Ishikawa (cell line): Measurements from ENCODE around the gene TMPRSS4.

Source experiments
- CEBPB ChIP-seq: IDR thresholded peaks from 2 replicates; pipeline ENCODE4 v1.6.1; 2012
- CREB1 ChIP-seq: IDR thresholded peaks from 2 replicates; pipeline ENCODE4 v1.6.1; 2012; ENCODE audit warnings: low read depth
- EGR1 ChIP-seq: IDR thresholded peaks from 2 replicates; pipeline ENCODE4 v1.6.1; 2012
- EP300 ChIP-seq: IDR thresholded peaks from 2 replicates; pipeline ENCODE4 v1.6.1; 2012; ENCODE audit warnings: borderline replicate concordance
- FOXM1 ChIP-seq: IDR thresholded peaks from 2 replicates; pipeline ENCODE4 v1.6.1; 2012; ENCODE audit warnings: low read depth, borderline replicate concordance
- MAX ChIP-seq: IDR thresholded peaks from 2 replicates; pipeline ENCODE4 v1.6.1; 2012
- NFIC ChIP-seq: IDR thresholded peaks from 2 replicates; pipeline ENCODE4 v1.6.1; 2012
- RAD21 ChIP-seq: IDR thresholded peaks from 2 replicates; pipeline ENCODE4 v1.6.1; 2012; ENCODE audit warnings: low read depth
- TAF1 ChIP-seq: IDR thresholded peaks from 2 replicates; pipeline ENCODE4 v1.6.1; 2012; ENCODE audit warnings: low read depth, mild to moderate bottlenecking
- TCF12 ChIP-seq: IDR thresholded peaks from 2 replicates; pipeline ENCODE4 v1.6.1; 2012; ENCODE audit warnings: low read depth
- TEAD4 ChIP-seq: IDR thresholded peaks from 2 replicates; pipeline ENCODE4 v1.6.1; 2012
- USF1 ChIP-seq: IDR thresholded peaks from 2 replicates; pipeline ENCODE4 v1.6.1; 2012
- YY1 ChIP-seq: IDR thresholded peaks from 2 replicates; pipeline ENCODE4 v1.6.1; 2012; ENCODE audit warnings: low read depth
- ZBTB7A ChIP-seq: IDR thresholded peaks from 2 replicates; pipeline ENCODE4 v1.6.1; 2012; ENCODE audit warnings: low read depth
- TF ChIP-seq, protein P1 (sequence below): IDR thresholded peaks from 2 replicates; pipeline ENCODE4 v1.6.1; 2012; ENCODE audit warnings: low read depth, mild to moderate bottlenecking

Gene TMPRSS4

DNA sequence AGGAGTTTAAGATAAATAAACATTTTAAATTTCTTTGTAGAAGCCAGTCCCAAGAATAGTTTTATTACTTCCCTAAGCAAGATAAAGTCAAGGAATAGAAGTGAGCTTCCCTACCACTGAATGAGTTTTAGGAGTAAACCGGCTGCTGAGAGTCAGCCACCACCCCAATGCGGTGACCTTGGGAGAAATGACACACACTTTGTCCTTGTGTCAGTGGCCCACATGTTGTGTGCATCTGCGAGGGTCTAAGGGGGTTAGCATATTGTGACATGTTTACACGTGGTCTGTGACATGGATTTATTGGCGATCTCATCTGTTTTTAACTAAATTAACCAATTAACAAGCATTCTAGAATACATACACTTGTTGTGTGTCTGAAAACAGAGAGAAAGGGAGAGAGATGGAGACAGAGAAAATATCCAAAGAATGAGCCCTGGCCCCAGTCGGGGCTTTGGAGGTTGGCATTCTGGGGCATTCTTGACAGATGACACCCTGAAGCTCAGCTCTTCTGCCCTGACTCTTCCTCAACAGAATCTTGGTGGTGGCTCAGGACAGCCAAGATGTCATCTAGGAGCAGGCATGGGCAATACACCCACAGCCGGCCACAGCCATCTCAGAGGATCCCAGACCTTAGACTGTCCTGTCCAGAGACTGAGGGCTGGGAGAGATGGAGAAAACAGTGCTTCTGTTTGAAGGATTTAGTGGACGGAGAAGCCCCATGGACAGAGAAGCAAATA, 29.7 kb upstream of the TMPRSS4 start:
- no peak for TF ChIP-seq EP300
- no peak for TF ChIP-seq TEAD4
- TF ChIP-seq ZBTB7A, result no peak
- TF ChIP-seq TCF12, result no peak
- TF ChIP-seq CEBPB, result no peak
- no peak for TF ChIP-seq FOXM1
- TF ChIP-seq RAD21, result no peak
- TF ChIP-seq USF1, result no peak
- no peak for TF ChIP-seq NFIC
- no peak for TF ChIP-seq YY1

- TF ChIP-seq, protein P1, sequence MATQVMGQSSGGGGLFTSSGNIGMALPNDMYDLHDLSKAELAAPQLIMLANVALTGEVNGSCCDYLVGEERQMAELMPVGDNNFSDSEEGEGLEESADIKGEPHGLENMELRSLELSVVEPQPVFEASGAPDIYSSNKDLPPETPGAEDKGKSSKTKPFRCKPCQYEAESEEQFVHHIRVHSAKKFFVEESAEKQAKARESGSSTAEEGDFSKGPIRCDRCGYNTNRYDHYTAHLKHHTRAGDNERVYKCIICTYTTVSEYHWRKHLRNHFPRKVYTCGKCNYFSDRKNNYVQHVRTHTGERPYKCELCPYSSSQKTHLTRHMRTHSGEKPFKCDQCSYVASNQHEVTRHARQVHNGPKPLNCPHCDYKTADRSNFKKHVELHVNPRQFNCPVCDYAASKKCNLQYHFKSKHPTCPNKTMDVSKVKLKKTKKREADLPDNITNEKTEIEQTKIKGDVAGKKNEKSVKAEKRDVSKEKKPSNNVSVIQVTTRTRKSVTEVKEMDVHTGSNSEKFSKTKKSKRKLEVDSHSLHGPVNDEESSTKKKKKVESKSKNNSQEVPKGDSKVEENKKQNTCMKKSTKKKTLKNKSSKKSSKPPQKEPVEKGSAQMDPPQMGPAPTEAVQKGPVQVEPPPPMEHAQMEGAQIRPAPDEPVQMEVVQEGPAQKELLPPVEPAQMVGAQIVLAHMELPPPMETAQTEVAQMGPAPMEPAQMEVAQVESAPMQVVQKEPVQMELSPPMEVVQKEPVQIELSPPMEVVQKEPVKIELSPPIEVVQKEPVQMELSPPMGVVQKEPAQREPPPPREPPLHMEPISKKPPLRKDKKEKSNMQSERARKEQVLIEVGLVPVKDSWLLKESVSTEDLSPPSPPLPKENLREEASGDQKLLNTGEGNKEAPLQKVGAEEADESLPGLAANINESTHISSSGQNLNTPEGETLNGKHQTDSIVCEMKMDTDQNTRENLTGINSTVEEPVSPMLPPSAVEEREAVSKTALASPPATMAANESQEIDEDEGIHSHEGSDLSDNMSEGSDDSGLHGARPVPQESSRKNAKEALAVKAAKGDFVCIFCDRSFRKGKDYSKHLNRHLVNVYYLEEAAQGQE, result no peak
- no peak for TF ChIP-seq TAF1
- TF ChIP-seq MAX, result no peak
- no peak for TF ChIP-seq CEBPB
- no peak for TF ChIP-seq TEAD4
- TF ChIP-seq EGR1, result no peak
- no peak for TF ChIP-seq RAD21
- no peak for TF ChIP-seq ZBTB7A
- no peak for TF ChIP-seq YY1
- TF ChIP-seq USF1, result no peak
- no peak for TF ChIP-seq EP300
- no peak for TF ChIP-seq NFIC
- TF ChIP-seq TCF12, result no peak
- TF ChIP-seq CREB1, result no peak
- TF ChIP-seq FOXM1, result no peak
Observed at GRCh38 chr11:118047749-118048148, 29.1 kb upstream of the TMPRSS4 start.

DNA sequence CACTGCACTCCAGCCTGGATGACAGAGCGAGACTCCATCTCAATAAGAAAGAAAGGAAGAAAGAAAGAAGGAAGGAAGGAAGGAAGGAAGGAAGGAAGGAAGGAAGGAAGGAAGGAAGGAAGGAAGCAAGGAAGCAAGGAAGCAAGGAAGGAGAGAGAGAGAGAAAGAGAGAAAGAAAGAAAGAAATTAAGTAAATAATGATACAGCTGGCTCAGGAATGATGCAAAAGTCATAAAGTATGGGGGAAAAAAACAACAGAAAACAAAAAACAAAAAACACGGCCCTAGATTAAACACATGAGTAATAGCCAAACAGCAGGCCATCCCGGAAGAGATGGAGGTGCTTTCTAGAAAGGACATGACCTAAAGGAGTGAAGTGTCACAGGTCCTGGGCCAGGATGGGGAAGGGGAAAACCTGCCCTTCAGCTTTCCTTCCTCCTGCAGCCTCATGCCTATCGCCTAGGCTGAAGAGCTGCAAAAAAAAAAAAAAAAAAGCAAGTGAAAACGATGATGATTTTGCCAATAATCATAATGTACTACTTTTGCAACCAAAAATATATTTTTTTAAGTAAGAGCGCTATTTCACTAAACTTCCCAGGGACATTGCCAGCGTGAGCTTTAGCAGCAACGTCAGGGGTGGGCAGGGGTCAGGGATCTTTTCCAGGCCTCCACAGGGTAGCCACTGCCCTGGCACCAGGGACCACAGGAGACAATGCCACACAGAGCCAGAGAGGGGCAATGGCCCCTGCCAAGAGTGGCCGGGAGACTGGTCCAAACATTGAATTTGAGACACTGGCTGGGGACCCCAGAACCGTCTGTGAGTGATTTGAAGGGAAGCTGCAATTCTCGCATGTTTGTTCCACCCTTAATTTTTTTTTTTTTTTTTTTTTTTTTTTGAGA, 28.2 kb upstream of the TMPRSS4 start:
- no peak for TF ChIP-seq EP300
- TF ChIP-seq CREB1, result no peak

DNA sequence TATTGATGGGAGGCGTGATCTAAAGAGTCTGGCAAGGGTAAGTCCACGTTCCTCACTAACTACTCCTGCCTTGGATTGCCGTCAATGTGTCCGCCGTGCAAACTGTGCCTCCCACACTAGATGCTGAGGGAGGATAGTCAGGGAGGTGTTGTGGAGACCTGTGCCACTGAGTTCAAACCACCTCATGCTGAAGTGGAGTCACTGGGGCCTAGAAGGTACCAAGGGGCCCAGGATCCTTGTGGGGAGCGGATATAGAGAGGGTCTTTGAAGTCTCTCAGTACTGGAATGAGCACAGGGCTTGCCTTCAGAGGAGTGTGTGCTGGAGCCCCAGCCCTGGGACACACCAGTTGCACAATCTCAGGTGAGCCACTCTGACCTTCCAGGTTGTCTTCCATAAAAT, 27.1 kb upstream of the TMPRSS4 start:
- TF ChIP-seq TAF1 (no peak), EGR1 (no peak), NFIC (no peak), RAD21 (no peak), CEBPB (no peak), FOXM1 (no peak), MAX (no peak), EP300 (no peak), USF1 (no peak), TEAD4 (no peak), CREB1 (no peak), TCF12 (no peak), ZBTB7A (no peak), YY1 (no peak)
- TF ChIP-seq, protein P1, result no peak
